ENCODE measurements around the gene KCNIP4.

Gene KCNIP4

DNA sequence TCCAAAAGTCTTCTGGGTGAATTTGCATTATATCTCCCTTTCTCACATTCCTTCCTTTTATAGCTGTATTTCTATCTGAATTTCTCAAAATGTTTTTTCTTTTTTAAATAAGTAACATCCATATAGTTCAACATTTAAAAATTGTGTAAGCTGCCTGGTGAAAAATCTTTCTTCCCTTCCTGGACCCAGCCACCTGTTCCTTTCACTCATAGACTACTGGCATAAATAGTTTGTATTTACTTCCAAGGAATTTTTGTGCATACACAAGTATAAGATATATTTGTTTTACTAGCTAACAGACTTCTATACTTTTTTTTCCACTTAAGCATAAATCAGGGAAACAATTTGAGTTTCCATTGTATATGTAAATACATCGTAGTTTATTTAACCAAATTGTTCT is 1212.6 kb downstream of the KCNIP4 start:
- Histone ChIP-seq H3K4me3 (replicated peaks; ENCODE audit: insufficient read depth, low read length) (no peak overlapping the region), H3K27ac (replicated peaks) (no peak overlapping the region), H3K27me3 (ENCODE audit: insufficient read depth, poor library complexity, severe bottlenecking) (no peaks in the 10 kb centered on the region)
- TF ChIP-seq CTCF (IDR thresholded peaks at IDR 0.05; ENCODE audit: insufficient read depth, low read length) (no peak), REST (IDR thresholded peaks at IDR 0.05; ENCODE audit: insufficient replicate concordance, low read depth) (no peak), SPI1 (IDR thresholded peaks at IDR 0.05; ENCODE audit: borderline replicate concordance, low read depth) (no peak)
- DNase-seq (ENCODE audit: low read depth in 1 of 2, low spot score in 1 of 2) = no peak

- Histone ChIP-seq H3K27me3 (ENCODE audit: insufficient read depth, poor library complexity, severe bottlenecking) (no peaks in the 10 kb centered on the region), H3K4me3 (replicated peaks; ENCODE audit: insufficient read depth, low read length) (no peak overlapping the region), H3K27ac (replicated peaks) (no peak overlapping the region)
- no peak for TF ChIP-seq SPI1 (IDR thresholded peaks at IDR 0.05; ENCODE audit: borderline replicate concordance, low read depth)
- TF ChIP-seq REST (IDR thresholded peaks at IDR 0.05; ENCODE audit: insufficient replicate concordance, low read depth) = no peak
- TF ChIP-seq GABPA (IDR thresholded peaks at IDR 0.05; ENCODE audit: low read depth) = no peak
- TF ChIP-seq POLR2AphosphoS5 (IDR thresholded peaks at IDR 0.05; ENCODE audit: low read depth) = no peak
- TF ChIP-seq CTCF (IDR thresholded peaks at IDR 0.05; ENCODE audit: insufficient read depth, low read length) = no peak
- DNase-seq (ENCODE audit: low read depth in 1 of 2, low spot score in 1 of 2) = no peak
Measured at GRCh38 chr4:20724915-20725314, 1223.7 kb downstream of the KCNIP4 start.

GRCh38 chr4:20723463-20723862 is 1225.1 kb downstream of the KCNIP4 start:
- Histone ChIP-seq H3K27me3 (ENCODE audit: insufficient read depth, poor library complexity, severe bottlenecking) (no peaks in the 10 kb centered on the region), H3K4me3 (replicated peaks; ENCODE audit: insufficient read depth, low read length) (no peak overlapping the region), H3K27ac (replicated peaks) (no peak overlapping the region)
- no peak for DNase-seq (ENCODE audit: low read depth in 1 of 2, low spot score in 1 of 2)
- TF ChIP-seq CTCF (IDR thresholded peaks at IDR 0.05; ENCODE audit: insufficient read depth, low read length) (no peak), POLR2AphosphoS5 (IDR thresholded peaks at IDR 0.05; ENCODE audit: low read depth) (no peak), REST (IDR thresholded peaks at IDR 0.05; ENCODE audit: insufficient replicate concordance, low read depth) (no peak), SPI1 (IDR thresholded peaks at IDR 0.05; ENCODE audit: borderline replicate concordance, low read depth) (no peak), GABPA (IDR thresholded peaks at IDR 0.05; ENCODE audit: low read depth) (no peak)

Measured in HL-60 (cell line).